Iris pigment epithelial cell (primary cell): ENCODE data around the gene MBL2.

ENCODE experiments used
- DNase-seq: peaks from one replicate; pipeline ENCODE4 v3.0.0-alpha.2; 2011; ENCODE audit warnings: low read depth

The MBL2 gene

DNA sequence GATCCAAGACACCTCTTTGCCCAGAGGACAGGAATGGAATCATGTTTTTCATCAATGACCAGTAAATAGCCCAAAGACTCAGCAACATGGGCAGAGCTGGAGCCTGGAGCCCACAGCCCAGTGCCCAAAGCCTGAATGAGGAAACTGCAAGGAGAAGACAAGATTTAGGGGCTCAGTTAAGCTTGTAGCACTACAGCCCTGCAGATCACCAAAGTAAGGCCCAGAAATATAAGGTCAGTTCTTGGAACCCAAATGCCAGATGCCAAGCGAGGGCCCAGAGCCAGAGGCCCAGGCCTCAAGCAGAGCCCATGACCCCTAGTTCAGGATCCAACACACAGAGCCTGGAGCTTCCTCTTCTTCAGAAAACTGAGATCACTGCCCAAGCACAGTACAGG is 32.4 kb downstream of the MBL2 start:
- DNase-seq, result no peak

DNA sequence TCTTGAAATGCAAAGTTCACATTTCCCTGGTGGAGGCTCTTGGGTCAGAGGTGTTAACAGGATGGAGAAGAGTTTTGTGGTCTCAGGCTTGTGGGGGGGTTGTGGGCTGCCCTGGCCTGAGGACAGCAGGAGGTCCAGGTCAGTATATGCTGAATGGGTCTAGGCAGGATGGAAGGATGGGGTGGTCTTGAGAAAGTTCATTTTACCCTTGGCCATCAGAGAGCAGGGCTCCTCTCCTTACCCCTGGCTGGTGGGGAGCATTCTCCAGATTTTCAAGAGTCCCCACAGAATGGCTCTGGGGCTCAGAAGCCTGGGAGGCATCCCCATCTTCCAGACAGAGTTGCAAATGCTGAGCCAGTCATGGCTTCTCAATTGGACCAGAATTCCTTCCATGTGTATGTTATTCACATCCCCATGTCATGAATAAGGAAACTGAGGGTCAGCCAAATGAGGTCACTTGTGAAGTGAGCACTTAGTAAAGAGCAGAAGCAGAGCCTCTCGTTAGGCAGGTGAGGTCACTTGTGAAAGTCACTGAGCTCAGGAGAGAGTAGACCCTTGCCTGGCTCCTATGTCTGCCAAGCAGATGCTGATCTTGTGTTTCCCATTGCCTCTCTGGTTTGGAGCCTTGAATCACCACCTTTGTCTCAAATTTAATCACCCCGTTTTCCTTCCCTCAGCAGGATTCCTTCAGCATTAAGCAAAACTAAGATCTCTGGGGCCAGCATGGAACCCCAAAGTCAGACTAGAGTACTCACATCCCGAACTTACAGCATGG is 33.0 kb downstream of the MBL2 start:
- no peak for DNase-seq

DNA sequence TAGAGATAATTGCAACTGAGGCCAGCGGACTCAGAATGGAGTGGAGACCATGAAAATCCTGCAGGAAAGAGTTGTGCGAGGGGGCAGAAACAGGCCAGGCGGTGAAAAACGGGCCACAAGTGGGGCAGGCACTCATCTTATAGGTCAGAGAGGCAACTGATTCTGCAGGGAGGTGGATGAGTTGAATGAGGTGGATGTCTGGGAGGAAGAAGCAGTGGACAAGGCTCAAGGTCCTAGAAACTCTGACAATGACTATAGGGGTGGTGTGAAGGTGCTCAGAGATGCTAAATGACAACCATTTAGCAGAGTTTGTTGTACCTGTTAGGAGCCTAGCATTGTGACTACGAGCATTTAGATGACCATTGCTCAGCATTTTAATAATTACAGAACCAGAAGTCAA is 33.6 kb downstream of the MBL2 start:
- DNase-seq, result no peak

DNA sequence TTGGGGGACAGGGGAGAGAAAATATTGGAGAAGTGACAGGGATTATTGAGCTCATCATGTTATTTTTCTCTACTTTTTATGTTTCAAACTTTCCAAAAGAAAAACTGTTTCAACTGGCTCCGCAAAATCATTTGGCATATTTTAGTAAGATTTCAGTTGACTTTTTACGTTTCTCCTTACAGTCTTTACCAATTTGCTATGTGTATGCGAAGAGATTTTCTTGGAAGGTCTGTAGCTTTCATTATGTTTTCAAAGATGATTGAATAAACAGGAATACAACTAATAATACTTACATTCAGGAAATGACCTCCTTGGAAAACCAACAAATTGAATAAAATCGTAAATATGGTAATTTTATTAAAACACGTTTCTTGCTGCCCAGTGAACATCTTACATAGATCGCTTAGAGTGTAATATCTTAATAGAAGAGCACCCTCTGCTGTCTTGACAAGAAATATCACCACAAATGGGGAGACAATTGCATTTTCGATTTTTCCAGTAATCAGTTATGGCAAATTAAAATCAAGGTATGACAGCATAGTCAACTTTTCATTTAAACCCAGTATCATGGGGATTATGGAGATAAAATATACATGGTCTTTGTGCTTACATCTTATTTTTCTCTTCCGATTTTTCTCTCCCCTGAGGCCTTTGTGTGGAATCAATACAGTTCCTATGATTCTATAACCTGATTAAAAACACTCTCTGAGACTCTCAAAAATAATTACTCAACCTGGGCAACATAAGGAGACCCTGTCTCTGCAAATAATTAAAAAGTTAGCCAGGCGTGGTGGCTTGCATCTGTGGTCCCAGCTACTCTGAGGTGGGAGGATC is 43.1 kb downstream of the MBL2 start:
- peak; percentile 46 for DNase-seq

DNA sequence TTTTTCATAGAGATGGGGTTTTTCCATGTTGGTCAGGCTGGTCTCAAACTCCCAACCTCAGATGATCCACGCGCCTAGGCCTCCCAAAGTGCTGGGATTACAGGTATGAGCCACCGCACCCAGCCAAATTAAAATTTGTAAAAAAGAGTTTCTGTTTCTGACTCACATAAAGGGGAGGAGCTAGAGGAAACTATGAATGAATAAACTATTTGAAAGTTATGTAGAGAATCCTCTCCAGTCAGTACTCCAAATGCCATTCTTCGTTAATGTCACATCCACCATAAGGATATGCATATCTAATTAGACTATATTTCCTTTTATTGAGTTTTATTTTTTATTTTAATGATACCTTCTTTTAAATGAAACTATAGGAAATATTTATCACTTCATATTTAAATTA is 52.6 kb downstream of the MBL2 start:
- DNase-seq, result no peak
